ENCODE data around the gene RNF17.

Gene RNF17

DNA sequence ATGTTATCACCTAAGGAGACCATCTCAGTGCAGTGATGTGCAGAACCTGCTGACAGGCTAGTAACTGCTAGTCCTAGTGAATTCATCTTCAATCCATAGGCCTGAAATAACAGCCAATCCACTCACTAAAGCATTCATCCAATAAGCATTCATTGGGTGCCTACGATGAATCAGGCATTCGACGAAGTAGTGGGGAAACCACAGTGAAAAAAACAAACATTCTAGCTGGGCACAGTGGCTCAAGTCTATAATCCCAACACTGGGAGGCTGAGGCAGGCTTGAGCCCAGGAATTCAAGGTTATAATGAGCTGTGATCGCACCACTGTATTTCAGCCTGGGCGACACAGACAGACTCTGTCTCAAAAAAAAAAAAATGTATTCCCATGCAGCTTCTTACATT lies 135.6 kb downstream of the RNF17 start:
- DNase-seq = no peak

DNA sequence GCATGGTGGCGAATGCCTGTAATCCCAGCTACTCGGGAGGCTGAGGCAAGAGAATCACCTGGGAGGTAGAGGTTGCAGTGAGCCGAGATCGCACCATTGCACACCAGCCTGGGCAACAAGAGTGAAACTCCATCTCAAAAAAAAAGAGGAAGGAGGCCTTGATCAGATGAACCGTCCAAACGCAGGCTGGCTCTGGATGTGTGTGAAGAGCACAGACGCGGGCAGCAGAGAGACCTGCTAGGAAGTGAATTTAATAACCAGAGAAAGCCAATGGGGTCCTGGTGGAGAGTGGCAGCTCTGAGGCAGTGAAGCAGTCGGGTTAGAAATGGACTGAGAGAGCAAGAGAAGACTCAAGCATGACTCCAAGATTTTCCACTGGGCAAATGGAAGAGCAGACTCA lies 136.5 kb downstream of the RNF17 start:
- DNase-seq = no peak

DNA sequence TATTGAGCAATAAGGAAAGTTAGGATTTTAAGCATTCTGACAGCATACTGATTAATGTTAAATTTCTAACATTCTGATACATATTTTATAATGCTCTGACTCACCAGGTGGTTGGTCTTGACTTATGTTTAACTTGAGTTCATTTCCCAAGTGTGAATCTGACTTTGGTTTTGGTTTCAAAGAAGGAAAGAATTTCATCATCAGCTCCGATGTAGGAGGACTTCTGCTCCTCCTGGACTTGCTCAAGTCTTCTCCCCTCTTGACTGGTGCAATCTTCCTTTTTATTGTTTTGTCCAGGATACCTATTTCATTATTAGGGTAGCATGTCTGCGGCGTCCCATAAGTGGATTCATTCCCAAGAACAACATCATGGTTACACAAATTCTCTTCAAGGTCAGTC lies 141.3 kb downstream of the RNF17 start:
- no peak for DNase-seq

DNA sequence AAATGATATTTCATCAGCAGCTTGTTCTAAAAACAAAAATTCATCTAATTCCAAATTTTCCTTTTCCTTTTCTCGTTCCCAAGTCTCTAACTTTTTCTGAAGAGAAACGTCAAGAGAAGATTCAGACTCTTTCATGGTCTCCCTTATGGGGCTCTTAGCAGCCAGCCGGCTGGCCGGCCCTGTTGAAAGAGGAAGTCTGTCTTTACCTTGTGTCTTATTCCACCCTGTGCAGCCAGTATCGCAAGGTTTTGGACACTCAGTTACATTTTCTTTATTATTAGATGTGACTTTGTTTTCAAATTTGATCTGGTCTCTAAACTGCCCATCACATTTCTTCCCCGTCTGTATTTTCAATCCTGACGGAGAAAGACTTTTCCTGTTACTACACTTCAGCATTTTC lies 142.3 kb downstream of the RNF17 start:
- DNase-seq = no peak

DNA sequence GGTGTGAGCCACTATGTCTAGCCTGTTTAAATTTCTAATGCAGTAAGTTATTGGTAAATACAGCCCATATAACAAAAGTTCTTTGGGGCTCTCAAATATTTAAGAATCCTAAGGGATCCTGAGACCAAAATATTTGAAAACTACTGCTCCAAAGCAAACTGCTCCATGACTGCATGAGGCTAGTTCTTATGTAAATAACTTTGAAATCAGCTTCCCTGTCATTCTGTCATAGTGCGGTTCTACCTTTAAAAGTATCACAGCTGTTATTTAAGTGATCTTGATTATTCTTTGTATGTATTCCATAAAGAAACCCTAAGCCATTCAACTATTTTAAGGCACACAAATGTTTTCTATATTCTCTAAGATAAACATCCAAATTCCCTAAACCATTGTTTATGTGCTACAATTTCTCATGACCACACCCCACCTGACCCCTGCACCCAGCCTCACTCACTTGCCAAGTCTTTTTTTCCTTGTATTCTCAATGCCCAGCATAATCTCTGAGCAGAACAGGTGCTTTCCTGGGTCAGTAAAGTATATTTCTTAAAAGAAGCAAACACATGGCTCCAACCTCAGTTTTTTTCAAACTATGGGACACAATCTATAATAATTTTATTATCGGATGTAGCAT lies 146.6 kb downstream of the RNF17 start:
- no peak for DNase-seq

DNA sequence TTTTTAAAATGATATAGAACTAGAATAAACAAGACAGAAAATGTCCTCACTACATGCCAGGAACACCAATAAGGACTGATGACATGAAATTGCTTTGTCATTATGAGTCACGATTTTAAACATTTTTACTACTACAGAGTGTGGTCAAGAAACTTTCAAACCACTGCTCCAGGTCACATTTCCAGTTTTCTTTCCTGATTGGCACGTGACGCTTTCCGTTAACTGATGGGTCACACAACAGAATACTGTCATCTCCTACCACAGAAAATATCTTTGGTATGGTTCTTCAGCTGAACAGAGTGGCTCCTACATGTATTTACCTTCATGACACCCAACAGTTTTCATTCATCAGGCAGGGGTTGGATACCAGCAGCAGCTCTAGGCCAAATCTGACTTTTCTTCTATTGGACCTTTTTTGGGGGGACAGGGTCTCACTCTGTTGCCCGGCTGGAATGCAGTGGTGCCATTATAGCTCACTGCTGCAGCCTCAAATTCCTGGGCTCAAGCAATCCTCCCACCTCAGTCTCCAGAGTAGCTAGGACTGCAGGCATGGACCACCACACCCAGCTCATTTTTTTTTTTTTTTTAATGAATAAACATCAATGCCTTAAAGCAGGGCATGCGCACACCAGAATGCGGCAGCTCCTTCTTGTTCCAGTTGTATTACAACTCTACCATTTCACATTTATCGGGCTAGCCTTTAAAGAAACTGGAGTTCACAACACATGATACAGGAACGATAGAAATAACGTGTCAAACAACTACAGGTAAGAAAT lies 147.4 kb downstream of the RNF17 start:
- no peak for DNase-seq

DNA sequence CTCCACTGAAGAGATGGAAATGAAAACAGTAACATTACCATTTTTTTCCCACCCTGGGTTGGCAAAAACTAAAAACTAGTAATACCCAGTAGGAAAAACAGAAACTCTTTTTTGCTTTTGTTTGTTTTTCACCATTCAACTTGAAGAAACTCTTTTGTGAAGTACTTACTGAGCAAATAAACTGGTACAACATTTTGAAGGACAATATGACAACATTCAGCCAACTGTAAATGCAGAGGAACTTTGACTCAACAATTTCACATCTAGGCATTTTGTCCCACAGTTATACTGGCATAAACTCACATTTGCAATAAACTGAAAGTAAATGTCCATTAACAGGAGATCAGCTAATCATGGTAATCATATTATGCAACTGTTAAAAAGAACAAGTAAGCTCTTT lies 152.5 kb downstream of the RNF17 start:
- DNase-seq = no peak

DNA sequence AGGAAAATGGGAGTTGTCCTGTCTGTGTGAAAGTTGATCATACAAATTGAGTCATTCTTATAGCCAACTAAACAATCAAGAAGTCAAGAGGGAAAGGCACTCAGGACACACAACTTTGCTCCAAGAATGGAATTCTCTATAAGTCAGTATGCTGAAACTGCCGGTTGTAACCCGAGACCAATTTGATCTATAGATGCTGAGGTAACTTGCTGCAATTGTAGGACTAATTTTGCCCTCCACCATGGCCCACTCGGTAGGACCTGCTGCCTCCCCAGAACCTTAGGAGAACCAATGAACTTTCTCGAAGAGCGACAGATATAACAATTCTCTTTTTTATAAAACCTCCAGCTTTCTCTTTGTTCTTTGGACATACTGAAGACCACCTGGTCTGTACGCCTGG lies 157.0 kb downstream of the RNF17 start:
- no peak for DNase-seq

DNA sequence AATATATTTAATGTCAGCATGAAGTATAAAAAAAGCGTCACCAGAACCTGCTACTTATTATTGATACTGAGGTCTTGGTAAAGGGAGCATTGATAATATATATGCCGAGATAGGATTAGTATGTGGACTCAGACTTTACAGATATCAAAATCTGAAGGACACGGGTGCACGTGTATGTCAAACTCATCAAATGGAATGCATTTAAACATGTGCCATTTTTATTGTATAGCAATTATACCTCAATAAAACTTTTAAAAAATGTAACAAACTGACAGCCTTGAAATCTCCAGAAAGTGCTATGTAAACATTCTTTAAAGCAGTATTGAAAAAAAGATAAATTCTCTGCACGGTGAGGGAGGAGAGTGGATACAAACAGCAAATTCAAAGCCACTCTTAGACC lies 157.9 kb downstream of the RNF17 start:
- no peak for DNase-seq

DNA sequence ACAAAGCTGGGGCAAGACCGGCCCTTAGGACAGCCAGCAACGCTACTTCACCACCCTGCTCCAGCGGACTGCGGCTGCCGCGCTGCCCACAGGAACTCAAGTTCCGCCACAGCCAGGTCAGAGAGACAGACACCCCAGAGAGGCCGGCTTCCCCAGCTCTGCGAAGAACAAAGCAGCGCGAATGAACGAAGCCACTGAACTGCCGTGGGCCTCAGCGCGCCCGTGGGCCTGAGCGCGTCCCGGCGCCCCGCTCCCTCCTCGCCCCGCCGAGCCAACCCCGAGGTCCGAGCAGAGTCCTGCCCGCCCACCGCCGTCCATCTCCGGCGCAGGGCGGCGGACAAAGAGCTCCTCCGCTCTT lies 158.4 kb downstream of the RNF17 start:
- no peak for DNase-seq

DNA sequence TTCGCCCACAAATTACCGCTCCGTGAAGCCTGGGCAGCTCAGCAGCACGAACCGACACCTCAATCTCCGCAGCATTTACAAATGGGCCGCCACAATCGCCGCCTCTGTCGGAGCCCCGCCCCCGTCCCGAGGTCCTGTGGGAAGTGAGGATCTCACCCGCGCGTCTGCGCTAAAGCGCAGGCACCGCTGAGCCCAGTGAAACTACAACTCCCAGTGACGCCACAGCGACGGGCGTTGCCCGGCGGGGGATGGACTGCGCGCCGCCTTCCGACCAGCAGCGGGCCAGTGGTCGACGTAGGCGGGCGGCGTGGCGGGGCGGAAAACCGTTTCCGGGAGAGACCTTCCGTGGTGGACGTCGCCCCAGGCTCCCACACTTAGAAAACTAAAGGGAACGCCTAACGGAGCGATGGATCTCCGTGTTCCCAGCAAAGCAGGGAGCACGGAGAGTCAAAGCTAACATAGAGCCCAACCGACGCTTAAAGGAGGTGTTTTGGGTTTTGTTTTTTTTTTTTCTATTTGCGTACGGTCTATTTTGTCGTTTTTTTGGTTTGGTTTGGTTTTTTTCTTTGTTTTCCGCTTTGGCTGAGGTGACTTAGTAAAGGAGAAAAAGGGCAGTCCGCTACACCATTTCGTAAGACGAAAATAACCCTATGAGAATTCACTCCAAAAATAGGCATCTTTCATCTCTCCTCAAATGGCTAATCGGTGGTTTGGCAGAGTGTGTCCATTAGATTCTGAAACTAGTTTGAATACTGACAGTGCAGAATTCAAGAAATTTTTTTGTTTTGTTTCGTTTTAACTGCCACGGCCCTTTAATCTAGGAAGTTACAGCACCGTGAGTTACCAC lies 159.0 kb downstream of the RNF17 start:
- peak; percentile 90 for DNase-seq

DNA sequence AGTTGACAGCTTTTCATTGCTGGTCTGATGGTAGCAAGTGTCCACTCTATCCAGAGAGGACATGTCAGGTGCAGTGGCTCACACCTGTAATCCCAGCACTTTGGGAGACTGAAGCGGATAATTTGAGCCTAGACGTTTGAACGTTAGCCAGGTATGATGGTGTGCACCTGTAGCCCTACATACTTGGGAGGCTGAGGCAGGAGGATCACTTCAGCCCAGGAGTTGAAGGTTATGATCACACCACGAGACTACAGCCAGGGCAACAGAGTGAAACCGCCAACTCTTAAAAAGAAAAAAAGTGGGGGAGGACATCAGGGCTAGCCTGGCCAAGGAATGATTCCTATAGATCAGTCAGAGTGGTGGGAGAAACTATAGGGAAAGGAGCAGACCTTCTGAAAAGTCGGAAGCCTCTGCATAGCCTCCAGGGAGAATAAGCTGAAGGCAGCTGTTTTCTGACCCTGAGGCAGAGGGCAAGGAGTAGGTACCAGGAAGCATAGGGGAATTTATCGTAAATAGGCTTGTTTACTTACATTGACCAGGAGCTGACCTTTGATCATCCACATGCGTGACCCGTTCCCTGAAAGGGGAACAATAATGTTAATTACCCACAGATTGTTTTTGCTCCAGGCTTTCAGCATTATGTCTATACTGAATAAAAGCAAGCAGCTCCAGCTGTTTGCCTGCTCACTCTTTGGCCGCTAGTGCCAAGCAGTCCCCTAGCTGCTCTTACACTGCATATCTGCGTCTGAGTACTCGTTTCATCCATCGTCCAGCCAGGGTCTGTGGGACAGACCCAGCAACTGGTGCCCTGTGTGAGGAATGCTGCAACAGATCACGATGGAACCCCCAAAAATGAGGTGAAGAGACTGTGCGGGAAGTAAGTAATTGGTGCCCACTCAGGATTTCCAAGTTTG lies 161.6 kb downstream of the RNF17 start:
- no peak for DNase-seq

DNA sequence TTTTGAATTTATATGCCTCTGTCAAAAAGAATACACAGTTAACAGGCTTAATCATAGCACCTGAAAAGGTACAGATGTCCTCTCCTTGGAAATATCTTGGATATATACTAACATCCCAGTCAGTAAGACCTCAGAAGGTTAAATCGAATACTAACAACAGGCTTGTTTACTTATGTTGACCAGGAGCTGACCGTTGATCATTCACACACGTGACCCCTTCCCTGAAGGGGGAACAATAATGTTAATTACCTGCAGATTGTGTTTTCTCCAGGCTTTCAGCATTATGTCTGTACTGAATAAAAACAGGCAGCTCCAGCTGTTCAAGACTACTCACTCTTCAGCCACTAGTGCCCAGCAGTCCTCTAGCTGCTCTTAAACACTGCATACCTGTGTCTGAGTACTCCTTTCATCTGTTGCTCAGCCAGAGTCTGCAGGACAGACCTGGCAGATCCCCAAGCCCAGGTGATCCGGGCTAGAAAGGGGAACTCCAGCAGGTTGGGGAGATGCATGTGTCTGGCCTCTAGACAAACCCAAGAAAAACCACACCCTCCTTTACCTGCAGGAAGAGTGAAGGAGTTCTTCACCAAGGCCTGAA lies 163.9 kb downstream of the RNF17 start:
- DNase-seq = no peak

DNA sequence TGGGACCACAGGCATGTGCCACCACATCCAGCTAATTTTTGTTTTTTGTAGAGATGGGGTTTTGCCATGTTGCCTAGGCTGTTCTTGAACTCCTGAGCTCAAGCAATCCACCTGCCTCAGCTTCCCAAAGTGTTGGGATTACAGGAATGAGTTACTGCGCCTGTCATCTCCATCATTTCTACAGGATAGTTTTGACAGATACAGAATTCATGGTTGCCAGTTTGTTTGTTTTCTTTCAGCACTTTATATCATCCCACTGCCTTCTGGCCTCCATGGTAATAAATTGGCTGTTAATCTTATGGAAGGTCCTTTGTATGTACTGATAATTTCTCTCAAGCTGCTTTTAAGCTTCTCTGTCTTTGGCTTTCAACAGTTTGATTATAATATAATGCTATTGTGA lies 165.2 kb downstream of the RNF17 start:
- DNase-seq = no peak

Measured in NCI-H1105 (cell line).